Measurements from ENCODE around the gene ATG10.

The ATG10 gene

GRCh38 chr5:82168294-82168693 is 196.5 kb downstream of the ATG10 start:
- no peak for DNase-seq

- no peak for DNase-seq
These were observed 198.1 kb downstream of the ATG10 start for GRCh38 chr5:82169892-82170291.

DNA sequence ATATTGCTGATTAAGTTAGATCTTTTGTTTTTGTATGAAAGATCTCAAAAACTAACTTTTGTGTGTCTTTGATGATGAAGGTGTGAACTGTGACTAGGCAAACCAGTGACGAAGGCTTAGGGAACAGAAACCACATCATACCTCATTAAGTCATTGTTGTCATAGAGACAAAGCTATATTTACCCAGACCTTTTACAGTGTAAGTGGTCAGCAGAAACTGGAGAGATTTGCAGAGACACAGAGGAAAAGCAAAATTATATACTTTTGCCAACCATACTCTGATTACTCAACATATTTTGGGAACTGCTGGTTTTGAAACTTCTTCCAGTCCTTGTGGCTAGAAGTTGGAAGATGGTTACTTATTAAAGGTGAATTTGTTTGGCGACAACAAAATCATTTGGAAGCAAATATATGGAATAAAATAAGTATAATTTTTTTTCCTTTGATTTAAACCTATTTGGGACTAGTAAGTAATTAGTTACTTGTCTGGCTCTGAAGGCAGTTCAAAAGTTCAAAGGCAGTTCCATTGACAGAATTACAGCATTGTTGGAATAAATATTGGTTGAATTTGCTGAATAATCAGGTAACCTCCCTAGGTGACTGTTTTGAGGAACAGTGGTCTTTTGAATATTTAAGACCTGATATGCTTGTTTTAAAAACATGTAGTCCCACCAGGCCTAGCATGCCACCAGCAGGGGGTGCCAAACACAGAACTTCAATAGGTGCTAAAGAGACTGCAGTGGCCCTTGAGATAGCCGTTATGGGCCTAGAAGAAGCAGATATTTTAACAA is 202.5 kb downstream of the ATG10 start:
- peak; percentile 53 for DNase-seq

DNA sequence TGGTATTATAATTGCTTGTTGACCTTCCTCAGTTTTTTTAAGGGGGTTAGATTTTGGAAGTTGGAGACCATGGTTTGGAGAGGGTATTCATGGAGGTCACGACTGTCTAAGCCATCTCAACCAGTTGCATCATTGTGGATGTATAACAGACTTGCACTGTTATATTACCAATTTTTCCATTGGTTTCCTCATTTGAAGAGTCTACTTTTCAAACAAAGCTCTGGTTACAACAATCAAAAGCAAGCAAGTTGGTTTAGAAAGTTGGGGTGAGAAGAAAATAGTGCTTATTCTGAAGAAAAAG is 203.0 kb downstream of the ATG10 start:
- DNase-seq: no peak

DNA sequence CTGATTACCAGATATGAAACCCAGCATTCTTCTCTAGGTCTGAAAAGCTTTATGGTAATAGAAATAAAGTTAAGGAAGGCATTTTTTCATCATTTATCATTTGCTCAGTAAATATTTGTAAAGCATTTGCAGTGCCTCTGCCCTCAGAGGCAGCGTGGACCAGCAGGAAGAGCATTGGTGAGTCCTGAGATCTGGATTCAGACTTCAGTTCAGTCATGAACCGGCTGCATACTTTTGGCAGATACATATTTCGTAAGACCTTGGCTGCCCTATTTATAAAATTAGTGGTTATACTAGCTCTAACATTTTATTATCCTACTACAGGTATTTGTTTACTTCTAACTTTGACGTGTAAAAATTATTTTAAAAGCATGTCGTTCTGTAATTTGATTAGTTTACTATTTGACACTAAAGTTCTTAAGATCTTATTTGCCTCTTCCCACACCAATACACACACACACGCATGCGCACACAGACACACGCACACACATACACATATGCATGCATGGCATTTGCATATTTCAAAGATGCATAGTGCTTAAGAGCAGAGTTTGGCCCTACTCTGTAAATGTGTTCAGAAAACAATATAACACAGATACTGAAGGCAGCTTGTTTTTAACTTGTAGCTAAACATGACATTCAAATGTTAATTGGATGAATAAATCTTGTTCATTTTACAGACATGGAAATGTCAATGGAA is 204.4 kb downstream of the ATG10 start:
- DNase-seq: no peak

DNA sequence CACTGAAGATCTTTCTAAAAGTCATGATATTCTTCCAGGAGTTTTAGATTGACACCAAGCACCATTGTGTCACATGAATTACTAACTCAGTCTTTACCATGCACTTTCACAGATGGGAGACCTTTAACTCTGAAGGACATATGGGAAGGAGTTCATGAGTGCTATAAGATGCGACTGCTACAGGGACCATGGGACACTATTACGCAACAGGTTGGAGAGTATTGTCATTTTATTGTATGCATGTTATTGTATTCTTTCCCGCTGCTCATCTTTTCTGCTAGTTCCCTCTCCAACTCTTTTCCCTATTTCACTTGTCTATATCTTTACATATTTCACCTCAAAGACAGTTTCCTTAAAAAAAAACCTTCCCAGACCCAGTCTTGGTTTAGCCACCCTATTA is 206.6 kb downstream of the ATG10 start:
- DNase-seq: no peak

DNA sequence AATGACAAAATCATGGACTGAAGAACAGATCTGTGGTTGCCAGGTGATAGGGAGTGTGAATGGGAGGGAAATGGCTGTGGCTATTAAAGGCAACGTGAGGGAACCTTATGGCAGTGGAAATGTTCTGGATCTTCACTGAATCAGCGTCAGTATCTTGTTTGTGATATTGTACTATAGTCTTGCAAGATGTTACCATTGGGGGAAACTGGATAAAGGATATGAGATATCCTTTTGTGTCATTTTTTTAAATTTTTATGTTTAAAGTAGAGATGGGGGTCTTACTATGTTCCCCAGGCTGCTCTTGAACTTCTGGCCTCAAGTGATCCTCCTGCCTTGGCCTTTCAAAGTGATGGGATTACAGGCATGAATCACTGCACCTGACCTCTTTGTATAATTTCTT is 210.8 kb downstream of the ATG10 start:
- no peak for DNase-seq

DNA sequence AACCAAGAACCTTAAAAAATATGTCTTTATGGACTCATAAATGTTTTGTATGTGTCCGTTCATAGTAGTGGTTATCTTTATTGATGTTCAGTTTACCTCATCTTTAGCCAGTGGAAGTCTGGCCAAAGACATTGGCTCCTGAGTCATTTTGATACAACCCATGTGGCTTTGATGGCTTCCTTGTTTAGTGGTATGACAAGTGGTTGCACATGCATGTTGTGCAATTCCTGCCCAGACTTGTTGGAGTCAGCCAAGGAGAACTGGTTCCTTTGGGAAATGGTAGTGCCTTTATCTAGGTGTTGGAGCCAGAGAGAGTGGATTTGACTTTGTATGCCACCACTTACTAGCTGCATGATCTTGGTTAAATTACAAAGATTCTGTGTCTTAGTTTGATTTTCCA is 212.0 kb downstream of the ATG10 start:
- no peak for DNase-seq

DNA sequence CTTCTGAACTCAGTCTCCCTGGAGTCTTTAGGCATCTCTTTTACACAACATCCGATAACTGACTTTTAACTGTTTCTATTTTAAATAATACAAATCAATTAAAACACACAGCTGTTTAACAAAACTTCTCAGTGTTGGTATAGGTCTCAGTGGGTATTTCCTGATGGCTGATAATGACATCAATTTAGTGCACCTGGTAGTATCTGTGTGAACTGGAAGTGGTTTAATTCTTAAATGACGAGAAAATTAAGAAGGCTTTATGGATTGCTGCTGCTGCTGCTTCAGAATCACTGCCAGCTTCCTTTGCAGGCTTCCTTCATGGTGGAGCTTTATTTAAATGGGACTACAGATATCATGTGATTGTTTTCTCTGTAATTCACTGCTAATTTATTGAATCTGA is 214.0 kb downstream of the ATG10 start:
- DNase-seq: no peak

DNA sequence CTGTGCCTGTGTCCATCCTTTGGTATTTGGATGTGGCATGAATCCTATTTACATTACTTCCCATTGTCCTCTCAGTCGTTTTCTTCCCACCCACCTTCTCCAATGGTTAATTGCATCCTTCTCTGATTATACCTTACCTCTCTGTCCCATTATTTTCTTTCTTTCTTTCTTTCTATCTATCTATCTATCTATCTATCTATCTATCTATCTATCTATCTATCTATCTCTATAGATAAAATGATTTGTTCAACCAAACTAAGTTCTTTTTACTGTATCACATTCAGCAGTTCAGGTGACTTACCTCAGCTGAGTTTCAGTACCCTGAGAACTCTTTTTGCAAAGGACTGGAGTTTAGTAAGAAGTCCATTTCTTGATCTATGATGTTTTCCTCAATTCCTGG is 225.7 kb downstream of the ATG10 start:
- no peak for DNase-seq

- DNase-seq: no peak
These were observed 232.7 kb downstream of the ATG10 start for GRCh38 chr5:82204567-82204966.

DNA sequence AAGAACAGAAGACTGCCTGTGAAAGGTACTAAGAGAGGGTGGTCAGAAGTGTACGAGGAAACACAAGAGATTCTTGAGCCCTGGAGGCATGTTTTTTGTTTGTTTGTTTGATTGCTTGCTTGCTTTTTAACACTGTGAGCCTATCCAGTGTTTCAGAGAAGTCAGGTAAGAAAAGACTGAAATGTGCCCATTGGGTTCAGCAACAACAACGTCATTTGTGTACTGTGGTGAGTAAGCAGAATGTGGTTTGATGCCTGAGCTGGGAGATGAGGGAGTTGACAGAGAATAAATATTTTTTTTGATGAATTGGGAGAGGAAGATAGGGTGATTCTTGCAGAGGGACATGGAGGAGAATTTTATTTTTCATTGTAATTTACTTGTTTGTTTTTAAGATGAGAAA is 233.2 kb downstream of the ATG10 start:
- no peak for DNase-seq

DNA sequence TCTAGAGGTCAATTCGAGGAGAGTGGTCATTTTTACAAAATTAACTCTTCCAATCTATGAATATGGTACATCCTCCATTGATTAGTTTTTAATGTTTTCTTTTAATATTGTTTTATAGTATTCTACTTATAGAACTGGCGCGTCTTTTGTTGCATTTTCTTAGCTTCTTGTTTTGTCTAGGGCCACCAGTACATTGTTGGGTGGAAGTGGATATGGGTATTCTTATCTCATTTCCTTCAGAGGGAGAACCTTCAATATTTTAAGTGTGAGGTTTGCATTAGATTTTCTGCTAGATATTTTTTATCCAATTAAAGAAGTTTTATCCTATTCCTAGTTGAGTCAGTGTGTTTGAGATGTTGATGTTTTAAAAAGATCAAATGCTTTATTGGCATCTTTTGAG is 236.5 kb downstream of the ATG10 start:
- no peak for DNase-seq

DNA sequence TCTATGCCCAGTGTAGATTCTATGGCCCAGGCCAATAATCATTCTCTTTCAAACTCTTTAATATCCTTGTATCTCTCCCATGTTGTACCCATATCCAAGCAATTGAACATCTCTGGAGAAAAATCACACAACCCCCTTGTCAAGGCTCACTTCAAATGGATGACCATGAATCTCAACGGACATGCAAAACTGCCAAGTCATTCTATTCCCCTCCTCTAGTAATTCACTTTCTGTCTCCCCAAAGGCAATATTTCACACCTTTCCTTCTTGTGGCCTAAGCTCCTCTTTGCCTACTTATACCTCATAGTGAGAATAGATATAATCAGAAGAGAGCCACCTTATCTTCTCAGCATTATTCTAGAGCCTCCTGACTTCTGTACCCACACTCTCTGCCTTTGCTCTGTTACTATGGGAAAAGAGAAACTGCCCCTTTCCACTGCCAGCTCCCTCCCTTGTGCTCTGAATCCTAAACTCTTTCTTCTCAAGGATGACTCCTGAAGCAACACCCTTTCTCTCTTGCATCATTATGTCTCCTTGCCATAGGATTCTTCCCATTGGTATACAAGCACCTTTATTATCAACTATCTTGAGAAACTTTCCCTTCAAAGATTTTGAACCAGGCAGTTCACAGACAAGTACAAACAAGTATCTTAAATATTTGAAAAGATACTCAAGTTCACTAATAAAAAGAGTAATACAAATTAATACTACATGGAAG is 240.2 kb downstream of the ATG10 start:
- DNase-seq: no peak

- no peak for DNase-seq
These were observed 246.1 kb downstream of the ATG10 start for GRCh38 chr5:82217917-82218316.

GRCh38 chr5:82218374-82219156 is 246.7 kb downstream of the ATG10 start:
- no peak for DNase-seq

GRCh38 chr5:82221020-82221419 is 249.2 kb downstream of the ATG10 start:
- no peak for DNase-seq

DNA sequence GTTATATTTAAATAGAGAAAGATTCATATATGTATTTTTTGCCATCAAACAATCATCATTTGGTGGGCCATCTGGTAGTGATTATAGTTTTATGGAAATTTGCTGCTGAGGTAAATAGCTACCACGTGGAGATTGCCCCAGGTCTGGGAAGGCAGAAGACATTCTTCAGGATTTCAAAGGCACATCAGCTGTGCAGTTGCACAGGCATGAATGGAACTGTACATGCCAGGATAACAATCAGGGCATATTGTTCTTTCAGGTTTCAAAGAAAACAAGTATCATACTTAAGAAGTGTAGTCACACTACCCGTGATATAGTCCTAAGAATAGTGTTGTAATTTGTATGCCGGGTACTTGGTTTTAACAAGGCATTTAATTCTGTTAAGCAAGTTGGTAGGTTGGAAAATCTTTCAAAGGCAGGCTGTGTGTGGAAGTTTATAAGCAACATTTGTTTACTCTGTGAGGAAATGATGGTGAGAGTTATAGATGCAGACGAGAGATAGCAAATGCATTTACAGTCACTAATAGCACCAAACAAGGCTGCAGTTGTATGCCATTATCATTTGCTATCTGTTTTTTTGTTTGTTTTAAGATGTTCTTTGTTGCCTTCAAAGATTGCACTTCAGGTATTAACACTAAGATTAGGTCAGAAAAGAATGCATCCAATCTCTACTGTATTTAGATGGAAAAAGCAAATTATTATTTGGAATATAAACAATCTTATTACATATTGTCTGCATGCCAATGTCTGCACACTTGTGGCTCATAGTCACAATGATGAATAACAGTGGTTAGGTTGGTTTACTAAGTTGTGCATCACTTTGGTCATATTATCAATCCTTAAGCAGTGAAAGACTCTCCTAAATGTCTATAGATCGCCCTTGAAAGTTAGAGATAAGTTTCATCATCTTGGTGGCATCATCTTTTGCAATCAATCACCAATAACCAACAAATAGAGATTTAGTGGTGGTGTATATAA is 251.1 kb downstream of the ATG10 start:
- DNase-seq: no peak

DNA sequence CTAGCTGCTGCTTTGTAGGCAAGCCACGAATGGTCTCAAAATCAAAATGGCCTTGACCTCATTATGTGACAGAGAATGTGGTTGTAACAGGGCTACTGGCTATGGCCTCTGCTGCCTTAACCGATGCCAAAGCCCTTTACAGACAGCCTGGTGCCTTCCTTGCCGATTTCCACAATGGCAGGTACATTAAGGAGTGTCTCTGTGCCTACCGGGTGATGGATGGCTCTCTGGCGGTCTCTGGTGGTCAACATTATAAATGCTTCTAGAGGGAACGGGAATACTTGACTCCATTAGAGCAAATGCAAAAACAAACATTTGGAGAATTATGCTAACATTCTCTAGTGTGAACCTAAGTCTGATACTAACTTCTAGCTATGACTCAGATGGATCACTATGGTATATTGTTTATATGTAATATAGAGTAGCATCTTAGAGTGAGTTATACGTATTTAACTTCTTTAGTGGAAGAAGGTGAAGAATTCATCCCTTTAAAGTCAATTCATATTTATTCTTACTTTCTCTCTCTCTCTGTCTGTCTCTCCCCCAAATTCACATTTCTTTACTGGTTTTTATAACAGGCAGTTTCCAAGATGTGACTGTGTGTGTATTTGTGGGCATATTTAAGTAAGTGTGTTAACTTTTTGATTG is 253.8 kb downstream of the ATG10 start:
- peak; percentile 92 for DNase-seq

DNA sequence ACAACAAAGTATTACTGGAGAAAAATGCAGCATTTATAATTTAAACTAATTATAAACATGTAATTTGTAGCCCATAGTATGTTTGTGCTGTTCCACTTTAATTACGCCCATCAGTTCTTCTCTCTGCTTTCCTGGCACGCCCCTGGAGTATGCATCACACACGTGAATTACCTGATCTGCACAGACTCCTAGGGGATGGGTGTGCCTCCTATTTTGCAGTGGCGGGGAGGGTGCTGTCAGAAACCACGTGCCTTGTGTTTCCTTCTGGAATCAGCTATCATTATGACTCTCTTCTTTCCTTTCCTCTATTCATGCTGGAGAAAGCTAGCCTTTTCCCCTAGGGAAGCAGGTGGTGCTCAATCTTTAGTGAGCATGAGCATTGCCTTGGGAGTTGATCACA is 263.1 kb downstream of the ATG10 start:
- no peak for DNase-seq

DNA sequence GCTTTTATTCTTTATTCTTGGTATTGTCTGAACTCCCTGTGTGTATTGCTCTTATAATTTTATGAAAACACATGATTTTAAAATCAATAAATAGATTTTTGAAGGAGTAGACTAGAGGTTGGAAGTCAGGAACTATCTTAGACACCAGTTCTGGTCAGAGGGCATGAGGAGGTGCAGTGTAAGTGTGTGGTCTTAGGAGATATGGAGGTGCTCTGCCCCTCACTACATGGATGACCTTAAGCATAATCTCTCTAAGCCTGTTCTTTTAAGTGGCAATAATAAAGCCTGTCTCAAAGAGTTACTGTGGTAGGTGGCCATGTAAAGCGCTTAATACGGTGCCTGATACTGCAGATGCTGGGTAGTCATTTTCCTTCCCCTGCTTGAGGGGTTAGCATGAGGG is 272.3 kb downstream of the ATG10 start:
- DNase-seq: no peak

Measured in eye (tissue), 1 donor.